Neuron (in vitro differentiated cells): ENCODE measurements around the gene SPECC1L.
"Not testable (repeated sequence)": the region's sequence is repeated elsewhere in the genome, so short reads cannot be mapped to it uniquely, and the experiment has no call there.

Experiments used
- H2AFZ ChIP-seq: one replicate; pipeline ENCODE4 v1.6.1; 2013; ENCODE audit warnings: low read depth, mild to moderate bottlenecking, inconsistent platforms, low read length, moderate library complexity
- H3K27me3 ChIP-seq: one replicate; pipeline ENCODE4 v1.6.1; 2013; ENCODE audit warnings: low read length; ENCODE audit not compliant: insufficient read depth
- H3K36me3 ChIP-seq: one replicate; pipeline ENCODE4 v1.6.1; 2013; ENCODE audit warnings: low read length; ENCODE audit not compliant: insufficient read depth
- H3K4me1 ChIP-seq: one replicate; pipeline ENCODE4 v1.6.1; 2013; ENCODE audit warnings: low read length; ENCODE audit not compliant: insufficient read depth
- H3K4me3 ChIP-seq: 2 replicates; pipeline ENCODE4 v1.5.1; 2013; ENCODE audit warnings: mild to moderate bottlenecking, low read length, moderate library complexity
- H3K9me3 ChIP-seq: one replicate; pipeline ENCODE4 v1.6.1; 2013; ENCODE audit warnings: low read length

Gene SPECC1L

GRCh38 chr22:24240381-24240780 is 30.2 kb upstream of the SPECC1L start:
- Histone ChIP-seq H3K4me1 (peaks cover 8% of the 10 kb centered on the region), H3K9me3 (no peaks in the 10 kb centered on the region), H2AFZ (no peak overlapping the region), H3K4me3 (no peak overlapping the region), H3K36me3 (no peaks in the 10 kb centered on the region), H3K27me3 (no peaks in the 10 kb centered on the region)

GRCh38 chr22:24240985-24241692 is 29.5 kb upstream of the SPECC1L start:
- not testable (repeated sequence) for H3K27me3 ChIP-seq, H3K9me3 ChIP-seq, H3K36me3 ChIP-seq, H2AFZ ChIP-seq, H3K4me1 ChIP-seq, H3K4me3 ChIP-seq

GRCh38 chr22:24243417-24243816 is 27.2 kb upstream of the SPECC1L start:
- H3K4me3 ChIP-seq, H3K4me1 ChIP-seq, H3K9me3 ChIP-seq, H3K27me3 ChIP-seq, H3K36me3 ChIP-seq, H2AFZ ChIP-seq: not testable (repeated sequence)

- Histone ChIP-seq H3K9me3 (no peaks in the 10 kb centered on the region), H3K36me3 (no peaks in the 10 kb centered on the region), H3K4me3 (no peak overlapping the region), H3K4me1 (peaks cover 8% of the 10 kb centered on the region), H2AFZ (no peak overlapping the region), H3K27me3 (no peaks in the 10 kb centered on the region)
Observed at GRCh38 chr22:24244144-24244787, 26.4 kb upstream of the SPECC1L start.

- not testable (repeated sequence) for H3K4me1 ChIP-seq, H3K36me3 ChIP-seq, H3K9me3 ChIP-seq, H3K27me3 ChIP-seq, H3K4me3 ChIP-seq, H2AFZ ChIP-seq
Observed at GRCh38 chr22:24245030-24245431, 25.6 kb upstream of the SPECC1L start, which contains the start of gene GGT5. GGT5 (minus strand) TSS chr22:24245082; CDS start chr22:24244725, 357 bp downstream.

- H3K36me3 ChIP-seq, H3K27me3 ChIP-seq, H3K9me3 ChIP-seq, H3K4me1 ChIP-seq, H2AFZ ChIP-seq, H3K4me3 ChIP-seq: not testable (repeated sequence)
Observed at GRCh38 chr22:24245584-24246561, 24.8 kb upstream of the SPECC1L start.

GRCh38 chr22:24247011-24247507 is 23.6 kb upstream of the SPECC1L start:
- Histone ChIP-seq H3K4me3 (no peak overlapping the region), H2AFZ (no peak overlapping the region), H3K9me3 (no peaks in the 10 kb centered on the region), H3K4me1 (peaks cover 8% of the 10 kb centered on the region), H3K36me3 (no peaks in the 10 kb centered on the region), H3K27me3 (no peaks in the 10 kb centered on the region)

GRCh38 chr22:24247564-24248344 is 22.9 kb upstream of the SPECC1L start:
- Histone ChIP-seq H3K27me3 (no peaks in the 10 kb centered on the region), H3K36me3 (no peaks in the 10 kb centered on the region), H2AFZ (no peak overlapping the region), H3K9me3 (no peaks in the 10 kb centered on the region), H3K4me1 (peaks cover 8% of the 10 kb centered on the region), H3K4me3 (no peak overlapping the region)

GRCh38 chr22:24248611-24249010 is 22.0 kb upstream of the SPECC1L start:
- not testable (repeated sequence) for H3K4me1 ChIP-seq, H3K36me3 ChIP-seq, H3K27me3 ChIP-seq, H3K4me3 ChIP-seq, H3K9me3 ChIP-seq, H2AFZ ChIP-seq

GRCh38 chr22:24249413-24249812 is 21.2 kb upstream of the SPECC1L start:
- not testable (repeated sequence) for H3K4me3 ChIP-seq, H3K4me1 ChIP-seq, H3K36me3 ChIP-seq, H3K9me3 ChIP-seq, H3K27me3 ChIP-seq, H2AFZ ChIP-seq

- H3K27me3 ChIP-seq, H3K4me3 ChIP-seq, H3K9me3 ChIP-seq, H2AFZ ChIP-seq, H3K36me3 ChIP-seq, H3K4me1 ChIP-seq: not testable (repeated sequence)
Observed at GRCh38 chr22:24251286-24251685, 19.3 kb upstream of the SPECC1L start.

GRCh38 chr22:24253126-24253525 is 17.5 kb upstream of the SPECC1L start:
- H3K4me3 ChIP-seq, H3K36me3 ChIP-seq, H3K4me1 ChIP-seq, H3K9me3 ChIP-seq, H3K27me3 ChIP-seq, H2AFZ ChIP-seq: not testable (repeated sequence)
